HG03571 (cell line): Measurements from ENCODE around the gene TESK1.
"Not testable (repeated sequence)": the region's sequence is repeated elsewhere in the genome, so short reads cannot be mapped to it uniquely, and the experiment has no call there.

ENCODE experiments used
- ATAC-seq: cut with Tn5 transposase; IDR thresholded peaks from one replicate; pipeline ENCODE4 v1.9.1; 2021; ENCODE audit not compliant: unreplicated experiment

TESK1 gene

GRCh38 chr9:35579659-35580227 lies 25.3 kb upstream of the TESK1 start:
- ATAC-seq = not testable (repeated sequence)

DNA sequence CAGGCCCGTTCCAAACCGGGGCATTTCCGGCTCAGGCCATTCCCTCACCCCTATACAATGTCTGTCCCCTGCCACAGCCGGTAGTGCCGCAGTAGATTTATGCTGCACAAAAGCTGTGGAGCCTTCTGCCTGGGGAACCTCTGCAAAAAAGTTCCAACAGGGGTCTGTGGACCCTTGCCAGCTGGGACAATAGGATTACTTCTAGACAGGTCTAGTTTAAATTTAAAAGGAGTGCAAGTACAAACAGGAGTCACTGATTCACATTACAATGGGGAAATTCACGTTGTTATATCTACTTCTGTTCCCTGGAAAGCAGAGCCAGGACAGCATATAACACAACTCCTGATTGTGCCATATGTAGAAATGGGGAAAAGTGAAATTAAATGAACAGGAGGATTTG lies 21.5 kb upstream of the TESK1 start:
- not testable (repeated sequence) for ATAC-seq

DNA sequence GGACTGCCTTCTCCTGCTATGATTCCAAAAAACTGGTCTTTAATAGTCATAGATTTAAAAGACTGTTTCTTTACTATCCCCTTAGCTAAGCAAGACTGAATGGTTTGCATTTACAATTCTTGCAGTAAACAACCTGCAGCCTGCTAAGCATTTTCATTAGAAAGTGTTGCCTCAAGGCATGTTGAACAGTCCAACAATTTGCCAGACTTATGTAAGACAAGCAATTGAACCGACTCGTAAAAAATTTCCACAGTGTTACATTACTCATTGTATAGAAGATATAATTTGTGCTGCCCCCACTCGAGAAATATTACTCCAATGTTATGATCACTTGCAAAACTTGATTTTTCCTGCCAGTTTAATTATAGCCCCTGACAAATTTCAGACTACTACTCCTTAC lies 20.4 kb upstream of the TESK1 start:
- not testable (repeated sequence) for ATAC-seq

DNA sequence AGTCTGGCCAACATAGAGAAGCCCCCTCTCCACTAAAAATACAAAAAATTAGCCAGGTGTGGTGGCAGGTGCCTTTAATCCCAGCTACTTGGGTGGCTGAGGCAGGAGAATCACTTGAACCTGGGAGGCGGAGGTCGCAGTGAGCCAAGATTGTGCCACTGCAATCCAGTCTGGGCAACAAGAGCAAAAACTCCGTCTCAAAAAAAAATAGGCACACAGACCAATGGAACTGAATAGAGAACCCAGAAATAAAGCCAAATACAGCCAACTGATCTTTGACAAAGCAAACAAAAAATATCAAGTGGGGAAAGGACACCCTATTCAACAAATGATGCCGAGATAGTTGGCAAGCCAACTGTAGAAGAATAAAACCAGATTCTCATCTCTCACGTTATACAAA lies 16.6 kb upstream of the TESK1 start:
- ATAC-seq = not testable (repeated sequence)

DNA sequence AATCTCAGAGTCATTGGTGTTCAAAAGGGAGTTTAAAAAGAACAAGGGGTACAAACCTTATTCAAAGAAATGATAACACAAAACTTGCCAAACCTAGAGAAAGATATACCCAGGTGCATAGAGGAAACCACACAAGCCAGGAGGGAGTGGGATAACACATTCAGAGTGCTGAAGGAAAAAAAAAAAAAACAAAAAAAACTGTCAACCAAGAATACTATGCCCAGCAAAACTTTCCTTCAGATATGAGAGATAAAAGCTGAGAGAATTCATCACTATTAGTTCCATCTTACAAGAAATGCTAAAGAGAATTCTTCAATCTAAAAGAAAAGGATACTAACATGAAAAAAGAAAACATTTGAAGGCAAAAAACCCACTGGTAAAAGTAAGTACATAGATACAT lies 11.5 kb upstream of the TESK1 start:
- ATAC-seq = no peak

DNA sequence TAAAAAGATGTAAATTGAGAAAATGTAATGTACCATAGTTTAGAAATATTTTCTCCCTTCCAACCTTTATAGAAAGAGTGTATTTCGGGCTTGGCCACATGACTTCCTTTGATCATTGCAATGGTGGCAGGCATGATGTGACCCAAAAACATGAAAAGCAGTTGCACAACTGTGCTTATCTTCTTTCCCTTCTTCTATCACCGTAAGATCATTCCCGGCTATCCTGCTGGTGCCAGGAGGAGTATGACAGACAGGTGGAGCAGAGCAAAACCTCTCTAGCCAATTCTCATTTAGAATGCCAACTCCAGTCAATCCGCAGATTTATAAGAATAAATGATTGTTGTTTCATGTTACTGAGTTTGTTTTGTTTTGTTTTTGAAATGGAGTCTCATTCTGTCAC lies 10.6 kb upstream of the TESK1 start:
- ATAC-seq = no peak

DNA sequence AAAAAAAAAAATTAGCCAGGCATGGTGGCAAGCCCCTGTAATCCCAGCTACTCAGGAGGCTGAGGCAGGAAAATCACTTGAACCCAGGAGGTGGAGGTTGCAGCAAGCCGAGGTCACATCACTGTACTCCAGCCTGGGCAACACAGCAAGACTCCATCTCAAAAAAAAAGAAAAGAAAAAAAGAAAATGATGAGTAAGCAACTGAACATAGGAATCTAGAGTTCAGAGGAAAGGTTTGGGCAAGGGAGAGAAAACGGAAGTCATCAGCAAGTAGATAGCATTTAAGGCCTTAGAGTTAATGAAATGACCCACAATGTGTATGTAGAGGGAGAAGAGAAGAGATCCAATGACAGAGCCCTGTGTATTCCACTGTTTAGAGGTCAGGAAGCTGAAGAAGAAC lies 8.2 kb upstream of the TESK1 start:
- ATAC-seq = not testable (repeated sequence)

GRCh38 chr9:35598866-35599590 lies 6.0 kb upstream of the TESK1 start:
- ATAC-seq = no peak

GRCh38 chr9:35599763-35600604 lies 5.1 kb upstream of the TESK1 start:
- ATAC-seq = no peak

DNA sequence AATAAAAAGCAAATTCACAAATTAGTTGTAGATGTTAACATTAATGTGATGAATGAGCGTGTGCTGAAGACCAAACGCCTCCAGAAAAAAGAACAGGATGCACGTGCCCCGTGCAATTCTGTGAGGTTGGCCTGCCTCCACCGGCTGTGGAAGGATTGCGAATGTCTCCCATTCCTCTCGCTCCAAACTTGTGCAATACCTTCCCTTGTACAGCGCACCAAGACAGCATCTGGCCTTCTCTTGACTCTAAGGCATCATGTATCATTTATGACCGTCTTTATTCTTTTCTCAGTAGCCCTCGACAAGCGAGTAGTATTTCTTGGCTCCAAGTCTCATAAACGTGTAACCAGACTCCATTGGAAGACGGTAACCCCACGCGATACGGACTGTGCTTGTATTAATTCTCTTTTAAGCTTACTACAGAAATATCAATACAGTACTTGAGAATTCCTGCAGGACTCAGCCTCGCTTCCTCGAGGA lies 1.5 kb upstream of the TESK1 start:
- no peak for ATAC-seq

GRCh38 chr9:35603986-35604577 lies 980 bp upstream of the TESK1 start:
- ATAC-seq = peak; percentile 83

DNA sequence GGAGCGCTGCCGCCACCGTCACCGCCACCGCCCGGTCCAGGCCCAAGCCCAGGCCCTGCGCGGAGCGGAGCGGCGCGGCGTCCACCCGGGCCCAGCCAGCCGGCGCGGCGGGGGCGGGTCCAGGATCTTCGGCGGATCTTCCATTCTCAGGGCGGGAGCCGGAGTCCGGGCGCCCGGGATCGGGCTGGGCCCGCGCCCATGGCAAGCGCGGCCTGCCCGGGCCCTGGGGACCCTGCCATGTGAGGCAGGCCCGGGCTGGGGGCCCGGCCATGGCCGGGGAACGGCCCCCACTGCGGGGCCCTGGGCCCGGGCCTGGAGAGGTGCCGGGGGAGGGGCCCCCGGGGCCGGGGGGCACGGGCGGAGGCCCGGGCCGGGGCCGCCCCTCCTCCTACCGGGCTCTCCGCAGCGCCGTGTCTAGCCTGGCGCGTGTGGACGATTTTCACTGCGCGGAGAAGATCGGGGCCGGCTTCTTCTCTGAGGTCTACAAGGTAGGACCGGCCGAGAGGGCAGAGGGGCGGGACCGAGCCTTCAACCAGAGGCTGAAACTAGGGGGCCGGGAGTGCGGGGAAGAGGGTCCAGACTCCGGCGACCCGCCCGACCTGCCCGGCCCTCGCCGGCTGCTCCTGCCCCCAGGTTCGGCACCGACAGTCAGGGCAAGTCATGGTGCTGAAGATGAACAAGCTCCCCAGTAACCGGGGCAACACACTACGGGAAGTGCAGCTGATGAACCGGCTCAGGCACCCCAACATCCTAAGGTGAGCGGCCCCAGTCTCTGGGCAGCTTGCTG lies 482 bp downstream of the TESK1 start:
- peak; percentile 11 for ATAC-seq

- ATAC-seq = no peak
Measured at GRCh38 chr9:35606138-35606504, 1.1 kb downstream of the TESK1 start.

DNA sequence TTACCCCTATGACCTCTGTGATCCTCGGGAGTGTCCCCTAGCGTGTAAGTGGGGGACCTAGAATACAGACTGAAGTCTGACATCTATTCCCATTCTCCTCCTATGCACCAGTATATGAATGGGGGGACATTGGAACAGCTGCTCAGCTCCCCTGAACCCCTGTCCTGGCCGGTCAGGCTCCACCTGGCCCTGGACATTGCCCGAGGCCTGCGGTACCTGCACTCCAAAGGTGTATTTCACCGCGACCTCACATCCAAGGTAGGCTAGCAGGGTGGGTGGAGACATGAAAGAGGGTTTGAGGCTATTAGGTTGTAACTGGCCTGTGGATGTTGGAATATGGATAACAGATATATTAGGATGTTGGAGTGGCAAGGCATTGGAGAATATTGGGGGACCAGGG lies 1.7 kb downstream of the TESK1 start:
- no peak for ATAC-seq

GRCh38 chr9:35608221-35608620 lies 3.2 kb downstream of the TESK1 start:
- ATAC-seq = no peak

GRCh38 chr9:35609001-35609819 lies 4.1 kb downstream of the TESK1 start:
- no peak for ATAC-seq

- ATAC-seq = no peak
Measured at GRCh38 chr9:35609820-35610163, 4.7 kb downstream of the TESK1 start.

- ATAC-seq = no peak
Measured at GRCh38 chr9:35611230-35611797, 6.3 kb downstream of the TESK1 start.

DNA sequence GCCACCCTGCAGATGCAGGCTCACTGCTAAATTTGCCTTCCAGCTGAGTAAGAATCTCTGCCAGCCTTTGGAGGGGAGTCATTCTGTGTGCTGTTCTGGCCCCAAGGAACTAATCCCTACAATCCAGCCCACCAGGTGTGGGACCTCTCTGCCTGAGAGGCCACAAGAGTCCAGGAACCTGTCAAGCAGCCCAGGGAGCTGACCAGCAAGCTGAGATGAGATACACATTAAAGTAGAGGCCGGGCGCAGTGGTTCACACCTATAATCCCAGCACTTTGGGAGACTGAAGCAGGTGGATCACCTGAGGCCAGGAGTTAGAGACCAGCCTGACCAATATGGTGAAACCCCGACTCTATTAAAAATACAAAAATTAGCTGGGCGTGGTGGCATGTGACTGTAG lies 7.0 kb downstream of the TESK1 start:
- not testable (repeated sequence) for ATAC-seq

DNA sequence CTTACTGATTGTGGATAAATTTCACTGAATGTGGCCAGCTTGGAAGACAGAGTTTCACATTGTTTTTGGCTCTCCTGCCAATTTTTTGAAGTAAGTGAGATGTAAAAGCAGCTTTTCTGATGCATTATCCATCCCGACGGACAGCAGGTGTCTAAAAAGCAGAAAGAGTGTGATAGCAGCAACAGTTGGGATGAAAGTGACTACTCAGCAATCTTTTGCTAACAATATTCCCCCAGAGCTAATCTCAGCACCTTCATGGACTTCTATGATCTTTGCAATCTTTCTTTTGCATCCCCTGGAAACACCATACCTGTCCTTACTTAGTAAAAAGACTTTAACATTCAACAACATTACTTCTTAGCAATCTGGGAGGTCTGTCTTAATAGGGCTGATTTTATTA lies 7.8 kb downstream of the TESK1 start:
- no peak for ATAC-seq
